Epidermal melanocyte (primary cell): Measurements from ENCODE around the gene LAMA5.
A peak's percentile ranks its signal among the peaks of the same experiment; 100 is the strongest.
"Not testable (repeated sequence)": the region's sequence is repeated elsewhere in the genome, so short reads cannot be mapped to it uniquely, and the experiment has no call there.

ENCODE experiments used
- DNase-seq: peaks from one replicate; pipeline ENCODE4 v3.0.0; 2011; ENCODE audit warnings: low spot score; ENCODE audit not compliant: insufficient read length

LAMA5 gene

GRCh38 chr20:62388839-62389600, 21.9 kb upstream of the LAMA5 start:
- DNase-seq, result no peak

GRCh38 chr20:62387933-62388635, 21.0 kb upstream of the LAMA5 start:
- no peak for DNase-seq

GRCh38 chr20:62387219-62387913, 20.3 kb upstream of the LAMA5 start:
- no peak for DNase-seq

- peak; percentile 96 for DNase-seq
Measured at GRCh38 chr20:62386383-62387218, 19.5 kb upstream of the LAMA5 start, which contains the start of gene RPS21. Gene RPS21 (plus strand): TSS chr20:62387103. CDS start chr20:62387339, 236 bp downstream.

DNA sequence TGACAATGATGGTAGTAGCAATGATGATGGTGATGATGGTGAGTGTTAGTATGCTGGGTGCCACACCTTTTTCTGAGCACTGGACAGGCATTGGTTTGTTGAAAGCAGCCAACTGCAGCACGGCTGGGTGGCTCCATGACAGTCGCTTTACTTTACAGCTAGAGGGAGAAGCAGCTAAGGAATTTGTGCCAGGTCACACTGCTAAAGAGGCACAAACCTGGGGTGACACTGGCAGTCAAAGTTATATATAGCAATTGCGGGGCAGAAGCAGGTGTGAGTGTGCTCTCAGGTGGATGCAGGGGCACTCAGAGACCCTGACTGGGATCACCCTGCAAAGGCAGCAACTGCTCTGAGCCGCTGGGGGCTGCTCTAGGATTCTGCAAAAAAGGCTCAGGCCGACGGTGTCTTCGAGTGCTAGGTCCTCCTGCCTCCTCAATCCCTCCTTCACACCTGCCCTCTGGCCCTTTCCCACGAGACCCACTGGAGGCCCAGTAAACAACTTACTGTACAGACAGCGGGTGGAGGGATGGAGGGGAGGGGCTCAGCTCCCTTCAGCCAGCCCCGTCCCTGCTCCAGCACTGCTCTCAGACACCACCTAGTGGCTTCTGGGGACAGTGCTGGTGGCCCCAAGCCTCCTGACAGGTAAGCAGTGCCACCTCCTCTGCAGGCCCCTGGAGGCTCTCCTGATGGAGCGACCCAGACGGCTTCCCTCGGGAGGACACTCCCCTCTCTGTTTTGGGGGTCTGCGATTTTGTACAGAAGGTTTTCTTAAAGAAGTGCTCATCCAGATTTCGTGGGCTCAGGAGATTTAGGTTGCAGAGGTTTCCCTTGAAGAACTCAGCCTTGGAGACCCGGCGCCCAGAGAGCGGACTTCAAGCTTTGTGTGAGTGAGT, 15.4 kb upstream of the LAMA5 start:
- DNase-seq, result no peak

- DNase-seq, result no peak
Measured at GRCh38 chr20:62381842-62382241, 14.7 kb upstream of the LAMA5 start.

GRCh38 chr20:62381202-62381797, 14.2 kb upstream of the LAMA5 start:
- DNase-seq, result no peak

GRCh38 chr20:62378215-62378614, 11.1 kb upstream of the LAMA5 start:
- DNase-seq, result no peak

- DNase-seq, result no peak
Measured at GRCh38 chr20:62377615-62378178, 10.6 kb upstream of the LAMA5 start.

DNA sequence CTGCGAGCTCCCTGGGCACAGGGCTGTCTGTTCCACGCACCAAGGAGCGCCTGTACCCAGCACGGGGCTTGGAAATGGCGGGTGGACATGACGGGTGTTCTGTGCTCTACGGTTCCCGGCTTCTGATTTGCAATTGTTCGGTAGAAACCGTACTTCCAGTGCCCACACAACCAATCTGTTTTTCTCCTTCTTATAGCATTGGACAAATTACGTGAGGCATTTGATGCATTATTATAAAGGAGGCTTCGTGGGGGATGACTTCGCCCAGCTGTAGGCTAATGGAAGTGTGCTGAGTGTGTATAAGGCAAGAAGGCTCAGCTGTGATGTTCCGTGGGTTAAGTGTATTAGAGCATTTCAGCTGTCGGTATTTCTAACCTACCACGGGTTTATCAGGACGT, 10.0 kb upstream of the LAMA5 start:
- no peak for DNase-seq

- no peak for DNase-seq
Measured at GRCh38 chr20:62376112-62377063, 9.3 kb upstream of the LAMA5 start.

GRCh38 chr20:62374331-62375152, 7.4 kb upstream of the LAMA5 start:
- DNase-seq, result no peak

DNA sequence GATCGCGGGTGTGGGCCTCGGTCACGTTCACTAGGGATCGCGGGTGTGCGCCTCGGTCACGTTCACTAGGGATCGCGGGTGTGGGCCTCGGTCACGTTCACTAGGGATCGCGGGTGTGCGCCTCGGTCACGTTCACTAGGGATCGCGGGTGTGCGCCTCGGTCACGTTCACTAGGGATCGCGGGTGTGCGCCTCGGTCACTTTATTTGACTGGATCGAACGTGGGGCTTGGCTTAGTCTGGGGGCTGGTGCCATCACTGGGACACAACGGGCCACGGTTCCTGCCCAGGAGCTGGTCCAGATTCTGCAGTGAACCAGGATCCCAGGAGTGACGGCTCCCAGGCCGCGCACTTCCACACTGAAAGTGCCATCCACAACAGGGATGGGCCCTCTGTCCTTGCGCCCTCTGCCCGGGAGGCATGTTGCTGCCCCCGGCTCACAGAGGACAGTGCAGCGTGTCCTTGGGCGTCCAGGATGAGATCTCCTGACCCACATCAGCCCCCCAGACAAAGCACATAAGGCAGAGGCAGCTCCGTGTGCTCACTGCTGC, 6.6 kb upstream of the LAMA5 start:
- DNase-seq, result not testable (repeated sequence)

GRCh38 chr20:62372042-62372993, 5.2 kb upstream of the LAMA5 start:
- no peak for DNase-seq

DNA sequence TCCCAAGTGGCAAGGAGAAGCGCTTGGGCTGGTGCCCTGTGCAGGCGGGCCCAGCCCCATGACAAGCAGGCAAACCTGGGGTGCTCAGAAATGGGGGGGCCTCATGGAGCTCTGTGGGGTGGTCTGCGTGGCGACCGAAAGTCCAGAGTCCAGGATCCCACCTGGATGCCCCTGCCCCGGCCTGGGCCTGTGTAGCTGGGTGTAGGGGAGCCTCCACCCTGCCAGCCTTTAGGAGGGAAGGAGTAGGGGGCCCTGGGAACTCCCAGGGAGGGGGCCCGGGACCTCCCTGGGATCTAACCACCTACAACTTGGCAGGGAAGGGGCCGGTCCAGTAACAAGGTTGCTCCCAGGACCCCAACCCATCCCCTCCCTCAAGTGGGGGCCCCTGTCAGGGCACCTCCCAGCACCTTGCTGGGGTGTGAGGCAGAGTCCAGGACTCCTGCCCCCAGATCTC, 4.5 kb upstream of the LAMA5 start:
- no peak for DNase-seq
